ENCODE results near the gene KIAA1549. TPM values are rescaled to one million over a fixed set of nuclear protein-coding genes. Genes with fewer than 3 reads are reported as not detected.

Gene KIAA1549
- total and polyA plus RNA-seq, 2 of the 8 experiments (the other 6 are each of a cell fraction or from before 2014, with no cell fraction given), result 6.5 to 17.3 TPM

- no peak overlapping the region for H4K91ac ChIP-seq (replicated peaks; ENCODE audit: insufficient read length, low read length)
- no peak overlapping the region for H2BK5ac ChIP-seq (ENCODE audit: low read depth, low read length)
- no peak overlapping the region for H3K18ac ChIP-seq (ENCODE audit: extremely low read depth, low read length)
- no peak overlapping the region for H4K8ac ChIP-seq (ENCODE audit: extremely low read depth, insufficient read depth, low read length)
- peaks cover 4 to 7% (median 5%) of the 10 kb centered on the region in 4 experiments; a peak in 4 of 7 replicates for H3K4me1 ChIP-seq (replicated peaks in 1 of 4; ENCODE audit: control insufficient read depth in 3 of 4, insufficient read depth in 4 of 4, low read length in 3 of 4)
- no peaks in the 10 kb centered on the region for H3K36me3 ChIP-seq (ENCODE audit: control insufficient read depth in 2 of 4, insufficient read depth in 4 of 4, low read length in 3 of 4)
- H2BK12ac ChIP-seq (ENCODE audit: low read depth, low read length), result no peak overlapping the region
- no peak overlapping the region for H3K4me2 ChIP-seq (ENCODE audit: insufficient read depth in 1 of 2, low read depth in 2 of 2, low read length in 2 of 2)
- no peak overlapping the region for H2AK5ac ChIP-seq (ENCODE audit: low read depth, low read length)
- no peak overlapping the region for H3K23ac ChIP-seq (ENCODE audit: insufficient read length)
- no peaks in the 10 kb centered on the region for H3K27me3 ChIP-seq (replicated peaks in 1 of 4; ENCODE audit: control insufficient read depth in 3 of 4, extremely low read depth in 1 of 4, insufficient read depth in 3 of 4, low read length in 3 of 4)
- ChIA-PET CTCF (ENCODE audit: partially characterized antibody) (interaction anchor here (1.1 to 1.6 kb wide), 2 partner anchors 29 to 109 kb away, joined by 3 to 4 read pairs; no protein-coding TSS in a partner anchor), POLR2A (ENCODE audit: partially characterized antibody) (no interaction called here)
- peaks cover 0 to 38% of the 10 kb centered on the region in 2 experiments; a peak in 2 of 4 replicates for H3K79me2 ChIP-seq (ENCODE audit: control insufficient read depth in 1 of 2, insufficient read depth in 2 of 2, low read length in 2 of 2)
- no peak for FAIRE-seq
- no peak overlapping the region for H2BK15ac ChIP-seq (ENCODE audit: low read length)
- H3K9me3 ChIP-seq (ENCODE audit: insufficient read depth in 2 of 2, low read depth in 1 of 2, low read length in 1 of 2), result no peaks in the 10 kb centered on the region
- H3K4me3 ChIP-seq (ENCODE audit: extremely low read depth in 1 of 4, insufficient read depth in 2 of 4, low read depth in 3 of 4, low read length in 4 of 4), result no peak overlapping the region
- no peak overlapping the region for H2BK20ac ChIP-seq (ENCODE audit: low read length)
- WGBS, 2 experiments (ENCODE audit: extremely low coverage in 1 of 2, insufficient coverage in 1 of 2, insufficient read length in 1 of 2, insufficient replicate concordance in 2 of 2, low coverage in 1 of 2, low lambda C conversion rate in 2 of 2, missing lambda C conversion rate in 1 of 2), result 63% methylated on average over 3 of the region's 3 CpGs; no CpG with 5 or more reads in 1 of the 2 experiments
- H3K4ac ChIP-seq (replicated peaks; ENCODE audit: insufficient read length, low read depth, low read length), result no peak overlapping the region
- no peak overlapping the region for H3K14ac ChIP-seq (ENCODE audit: insufficient read length)
- no peak for DNase-seq (ENCODE audit: low read depth in 1 of 2, low spot score in 2 of 2)
- H3K23me2 ChIP-seq (ENCODE audit: low read depth, low read length), result no peaks in the 10 kb centered on the region
- H3K56ac ChIP-seq (replicated peaks; ENCODE audit: insufficient read length, low read depth, low read length), result no peak overlapping the region
- peaks cover 9% of the 10 kb centered on the region for H3K79me1 ChIP-seq (ENCODE audit: low read depth, low read length)
- H4K20me1 ChIP-seq (replicated peaks in 1 of 2; ENCODE audit: control insufficient read depth in 1 of 2, insufficient read depth in 2 of 2, low read length in 2 of 2), result peaks cover 3 to 7% of the 10 kb centered on the region in 2 experiments
- no peak overlapping the region for H2BK120ac ChIP-seq (replicated peaks; ENCODE audit: low read depth, low read length)
- no peak overlapping the region for H4K5ac ChIP-seq (ENCODE audit: insufficient read length, low read depth, low read length)
- H3K27ac ChIP-seq (ENCODE audit: low read depth, low read length), result no peak overlapping the region
- no peak overlapping the region for H3K9ac ChIP-seq (replicated peaks in 1 of 4; ENCODE audit: extremely low read depth in 1 of 4, low read depth in 3 of 4, low read length in 3 of 4)
- H2AFZ ChIP-seq (ENCODE audit: low read length), result no peak overlapping the region
- TF ChIP-seq POU5F1 (IDR thresholded peaks at IDR 0.05; ENCODE audit: low read depth, low read length), result no peak
These were observed 36.0 kb downstream of the KIAA1549 start for GRCh38 chr7:138945154-138945553.

Data from H1 (cell line).